Ishikawa (cell line): ENCODE data around the gene CELF2.

Experiments used
- EGR1 ChIP-seq: IDR thresholded peaks from 2 replicates; pipeline ENCODE4 v1.6.1; 2012
- EP300 ChIP-seq: IDR thresholded peaks from 2 replicates; pipeline ENCODE4 v1.6.1; 2012; ENCODE audit warnings: borderline replicate concordance
- FOXM1 ChIP-seq: IDR thresholded peaks from 2 replicates; pipeline ENCODE4 v1.6.1; 2012; ENCODE audit warnings: low read depth, borderline replicate concordance
- NFIC ChIP-seq: IDR thresholded peaks from 2 replicates; pipeline ENCODE4 v1.6.1; 2012
- RAD21 ChIP-seq: IDR thresholded peaks from 2 replicates; pipeline ENCODE4 v1.6.1; 2012; ENCODE audit warnings: low read depth
- TAF1 ChIP-seq: IDR thresholded peaks from 2 replicates; pipeline ENCODE4 v1.6.1; 2012; ENCODE audit warnings: low read depth, mild to moderate bottlenecking
- TEAD4 ChIP-seq: IDR thresholded peaks from 2 replicates; pipeline ENCODE4 v1.6.1; 2012
- YY1 ChIP-seq: IDR thresholded peaks from 2 replicates; pipeline ENCODE4 v1.6.1; 2012; ENCODE audit warnings: low read depth
- TF ChIP-seq, protein P1 (sequence below): IDR thresholded peaks from 2 replicates; pipeline ENCODE4 v1.6.1; 2012; ENCODE audit warnings: low read depth, mild to moderate bottlenecking

DNA sequence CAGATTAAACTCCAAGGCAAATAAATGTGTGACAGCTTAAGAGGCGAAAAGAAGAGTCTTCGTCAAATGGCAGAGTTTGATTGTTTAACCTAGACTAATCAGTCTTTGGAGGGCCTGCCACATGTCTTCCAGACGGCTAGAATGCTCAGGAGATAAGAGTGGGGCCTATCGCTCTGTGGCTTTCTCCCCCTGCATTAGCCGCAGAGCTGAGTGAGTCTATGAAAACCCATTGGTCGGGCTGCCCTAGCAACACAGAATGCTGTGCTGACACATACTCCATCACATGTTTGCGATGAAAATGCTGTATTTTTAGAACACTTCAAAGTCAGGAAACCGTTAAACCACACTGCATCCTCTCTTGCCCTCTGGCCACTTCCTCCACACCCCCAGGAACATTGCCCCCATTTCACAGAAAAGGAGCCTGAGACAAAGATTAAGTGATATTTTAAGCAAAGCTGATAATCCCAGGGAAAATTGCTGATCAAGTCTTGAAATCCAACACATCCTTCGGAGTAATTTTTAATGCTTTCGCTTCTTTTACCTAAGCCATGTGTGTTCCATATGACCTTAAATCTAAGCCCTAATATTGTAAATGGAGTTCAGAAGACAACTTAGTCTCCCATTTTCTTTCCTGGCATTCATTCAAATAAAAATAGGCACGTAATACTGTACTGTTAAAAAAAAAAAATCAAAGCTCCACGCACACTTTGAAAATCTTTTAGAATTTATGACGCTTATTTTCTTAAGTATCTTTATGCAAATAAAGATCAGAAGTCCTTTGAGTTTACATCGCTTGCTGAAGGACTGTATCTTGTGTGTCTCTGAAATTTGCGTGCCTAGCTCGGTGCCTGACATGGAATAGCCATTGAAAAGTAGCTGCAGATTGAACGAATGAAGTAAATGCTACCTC lies 161.2 kb downstream of the CELF2 start:
- no peak for TF ChIP-seq YY1
- TF ChIP-seq, protein P1, sequence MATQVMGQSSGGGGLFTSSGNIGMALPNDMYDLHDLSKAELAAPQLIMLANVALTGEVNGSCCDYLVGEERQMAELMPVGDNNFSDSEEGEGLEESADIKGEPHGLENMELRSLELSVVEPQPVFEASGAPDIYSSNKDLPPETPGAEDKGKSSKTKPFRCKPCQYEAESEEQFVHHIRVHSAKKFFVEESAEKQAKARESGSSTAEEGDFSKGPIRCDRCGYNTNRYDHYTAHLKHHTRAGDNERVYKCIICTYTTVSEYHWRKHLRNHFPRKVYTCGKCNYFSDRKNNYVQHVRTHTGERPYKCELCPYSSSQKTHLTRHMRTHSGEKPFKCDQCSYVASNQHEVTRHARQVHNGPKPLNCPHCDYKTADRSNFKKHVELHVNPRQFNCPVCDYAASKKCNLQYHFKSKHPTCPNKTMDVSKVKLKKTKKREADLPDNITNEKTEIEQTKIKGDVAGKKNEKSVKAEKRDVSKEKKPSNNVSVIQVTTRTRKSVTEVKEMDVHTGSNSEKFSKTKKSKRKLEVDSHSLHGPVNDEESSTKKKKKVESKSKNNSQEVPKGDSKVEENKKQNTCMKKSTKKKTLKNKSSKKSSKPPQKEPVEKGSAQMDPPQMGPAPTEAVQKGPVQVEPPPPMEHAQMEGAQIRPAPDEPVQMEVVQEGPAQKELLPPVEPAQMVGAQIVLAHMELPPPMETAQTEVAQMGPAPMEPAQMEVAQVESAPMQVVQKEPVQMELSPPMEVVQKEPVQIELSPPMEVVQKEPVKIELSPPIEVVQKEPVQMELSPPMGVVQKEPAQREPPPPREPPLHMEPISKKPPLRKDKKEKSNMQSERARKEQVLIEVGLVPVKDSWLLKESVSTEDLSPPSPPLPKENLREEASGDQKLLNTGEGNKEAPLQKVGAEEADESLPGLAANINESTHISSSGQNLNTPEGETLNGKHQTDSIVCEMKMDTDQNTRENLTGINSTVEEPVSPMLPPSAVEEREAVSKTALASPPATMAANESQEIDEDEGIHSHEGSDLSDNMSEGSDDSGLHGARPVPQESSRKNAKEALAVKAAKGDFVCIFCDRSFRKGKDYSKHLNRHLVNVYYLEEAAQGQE = no peak
- TF ChIP-seq EP300 = no peak
- no peak for TF ChIP-seq NFIC
- no peak for TF ChIP-seq RAD21
- no peak for TF ChIP-seq TAF1
- no peak for TF ChIP-seq TEAD4
- no peak for TF ChIP-seq EGR1
- no peak for TF ChIP-seq FOXM1
